HepG2 (cell line): ENCODE measurements around the gene PTGDS. TPM values are rescaled to one million over a fixed set of nuclear protein-coding genes. Genes with fewer than 3 reads are reported as not detected.

Experiments used
- CHCHD3 ChIP-seq: sonication (generic); formaldehyde crosslinking; IDR thresholded peaks from 2 replicates; pipeline ENCODE4 v1.8.0; 2022; ENCODE audit warnings: mild to moderate bottlenecking, missing genetic modification reagents, moderate library complexity
- KLF15 ChIP-seq: sonication (generic); formaldehyde crosslinking; IDR thresholded peaks from 2 replicates; pipeline ENCODE4 v1.8.1; 2023; ENCODE audit warnings: borderline replicate concordance, mild to moderate bottlenecking, inconsistent platforms, missing genetic modification reagents, mixed read lengths
- MEF2D ChIP-seq: sonication (generic); formaldehyde crosslinking; IDR thresholded peaks from 2 replicates; pipeline ENCODE4 v1.5.1; 2020; ENCODE audit warnings: mild to moderate bottlenecking, missing genetic modification reagents
- MXD4 ChIP-seq: IDR thresholded peaks from 2 replicates; pipeline ENCODE4 v1.6.1; 2016; ENCODE audit warnings: mild to moderate bottlenecking, missing biosample characterization, missing genetic modification reagents
- RNF2 ChIP-seq: fragments of 450-650 bp; conservative IDR thresholded peaks from 2 replicates; pipeline ENCODE4 v1.6.1; 2016; ENCODE audit warnings: low read depth
- SALL1 ChIP-seq: sonication (generic); formaldehyde crosslinking; IDR thresholded peaks from 2 replicates; pipeline ENCODE4 v1.8.0; 2022; ENCODE audit warnings: mild to moderate bottlenecking, missing genetic modification reagents
- SNAPC4 ChIP-seq: sonication (generic); formaldehyde crosslinking; IDR thresholded peaks from 2 replicates; pipeline ENCODE4 v1.4.0; 2020; ENCODE audit warnings: mild to moderate bottlenecking, missing genetic modification reagents
- STAG1 ChIP-seq: sonication (generic); formaldehyde crosslinking; IDR thresholded peaks from 2 replicates; pipeline ENCODE4 v1.4.0; 2020; ENCODE audit warnings: missing genetic modification reagents
- ZNF282 ChIP-seq: fragments of 450-650 bp; IDR thresholded peaks from 2 replicates; pipeline ENCODE4 v1.6.1; 2018; ENCODE audit not compliant: partially characterized antibody
- ZNF430 ChIP-seq: sonication (generic); formaldehyde crosslinking; IDR thresholded peaks from 2 replicates; pipeline ENCODE4 v1.9.0; 2021; ENCODE audit warnings: mild to moderate bottlenecking, missing genetic modification reagents
- ZSCAN31 ChIP-seq: sonication (generic); formaldehyde crosslinking; IDR thresholded peaks from 2 replicates; pipeline ENCODE4 v1.5.0; 2020; ENCODE audit warnings: low read depth, mild to moderate bottlenecking, missing genetic modification reagents
- polyA plus RNA-seq, 8 experiments: library from polyadenylated mRNA; depleted of rRNA in 3 of 8; stranded (reverse) in 7 of 8; unstranded in 1 of 8; fragments of >200 nt; fragmentation: Illumina TruSeq in 4 of 8; extraction: Trizol in 4 of 8; gene quantifications; 2 replicates each; pipeline versions ENCODE4 v1.2.1 to v1.2.3, GENCODE V29; 2011 to 2016; ENCODE audit warnings: low read depth in 4 of 8, missing spikeins in 1 of 8, mixed read lengths in 1 of 8; ENCODE audit not compliant: insufficient read depth in 1 of 8
- total RNA-seq, 5 experiments: library from RNA; depleted of rRNA; stranded (reverse); fragments of >200 nt; fragmentation: Illumina TruSeq; extraction: Trizol; gene quantifications; 2 replicates each; pipeline ENCODE4 v1.2.3, GENCODE V29; 2016; ENCODE audit warnings: low read depth in 1 of 5
- TF ChIP-seq, protein P1 (sequence below): sonication (generic); formaldehyde crosslinking; conservative IDR thresholded peaks from 2 replicates; pipeline ENCODE4 v1.4.0; 2020; ENCODE audit warnings: missing genetic modification reagents
- TF ChIP-seq, protein P2 (sequence below): sonication (generic); formaldehyde crosslinking; IDR thresholded peaks from 2 replicates; pipeline ENCODE4 v1.5.0; 2020; ENCODE audit warnings: missing genetic modification reagents, mild to moderate bottlenecking, borderline replicate concordance
- TF ChIP-seq, protein P3 (sequence below): sonication (generic); formaldehyde crosslinking; IDR thresholded peaks from 2 replicates; pipeline ENCODE4 v1.5.1; 2020; ENCODE audit warnings: missing genetic modification reagents, mild to moderate bottlenecking, borderline replicate concordance
- TF ChIP-seq, protein P4 (sequence below): sonication (generic); formaldehyde crosslinking; IDR thresholded peaks from 2 replicates; pipeline ENCODE4 v1.5.1; 2020; ENCODE audit warnings: mild to moderate bottlenecking, missing genetic modification reagents

Gene PTGDS
- total and polyA plus RNA-seq, 2 of the 13 experiments (the other 11 are each of a cell fraction or from before 2014, with no cell fraction given) = 0.33 to 0.50 TPM

GRCh38 chr9:136996361-136997292, 19.3 kb downstream of the PTGDS start, which contains the start of gene CLIC3 (continued):
- TF ChIP-seq ZNF430 (CRISPR knock-in tag) = peak; percentile 54; the same call in 1 of the 2 replicates
- TF ChIP-seq, protein P1, sequence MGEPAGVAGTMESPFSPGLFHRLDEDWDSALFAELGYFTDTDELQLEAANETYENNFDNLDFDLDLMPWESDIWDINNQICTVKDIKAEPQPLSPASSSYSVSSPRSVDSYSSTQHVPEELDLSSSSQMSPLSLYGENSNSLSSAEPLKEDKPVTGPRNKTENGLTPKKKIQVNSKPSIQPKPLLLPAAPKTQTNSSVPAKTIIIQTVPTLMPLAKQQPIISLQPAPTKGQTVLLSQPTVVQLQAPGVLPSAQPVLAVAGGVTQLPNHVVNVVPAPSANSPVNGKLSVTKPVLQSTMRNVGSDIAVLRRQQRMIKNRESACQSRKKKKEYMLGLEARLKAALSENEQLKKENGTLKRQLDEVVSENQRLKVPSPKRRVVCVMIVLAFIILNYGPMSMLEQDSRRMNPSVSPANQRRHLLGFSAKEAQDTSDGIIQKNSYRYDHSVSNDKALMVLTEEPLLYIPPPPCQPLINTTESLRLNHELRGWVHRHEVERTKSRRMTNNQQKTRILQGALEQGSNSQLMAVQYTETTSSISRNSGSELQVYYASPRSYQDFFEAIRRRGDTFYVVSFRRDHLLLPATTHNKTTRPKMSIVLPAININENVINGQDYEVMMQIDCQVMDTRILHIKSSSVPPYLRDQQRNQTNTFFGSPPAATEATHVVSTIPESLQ (CRISPR knock-in tag) = no peak
- no peak for TF ChIP-seq RNF2
- no peak for TF ChIP-seq SNAPC4
- no peak for TF ChIP-seq CHCHD3 (CRISPR knock-in tag)
- TF ChIP-seq ZNF282 = no peak
- peak; percentile 30; the same call in 1 of the 2 replicates for TF ChIP-seq SALL1 (CRISPR knock-in tag)
- TF ChIP-seq KLF15 (CRISPR knock-in tag) = no peak
- TF ChIP-seq ZSCAN31 (CRISPR knock-in tag) = no peak
- TF ChIP-seq STAG1 (CRISPR knock-in tag) = no peak
- TF ChIP-seq, protein P2, sequence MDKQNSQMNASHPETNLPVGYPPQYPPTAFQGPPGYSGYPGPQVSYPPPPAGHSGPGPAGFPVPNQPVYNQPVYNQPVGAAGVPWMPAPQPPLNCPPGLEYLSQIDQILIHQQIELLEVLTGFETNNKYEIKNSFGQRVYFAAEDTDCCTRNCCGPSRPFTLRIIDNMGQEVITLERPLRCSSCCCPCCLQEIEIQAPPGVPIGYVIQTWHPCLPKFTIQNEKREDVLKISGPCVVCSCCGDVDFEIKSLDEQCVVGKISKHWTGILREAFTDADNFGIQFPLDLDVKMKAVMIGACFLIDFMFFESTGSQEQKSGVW (CRISPR knock-in tag) = no peak
- TF ChIP-seq, protein P3, sequence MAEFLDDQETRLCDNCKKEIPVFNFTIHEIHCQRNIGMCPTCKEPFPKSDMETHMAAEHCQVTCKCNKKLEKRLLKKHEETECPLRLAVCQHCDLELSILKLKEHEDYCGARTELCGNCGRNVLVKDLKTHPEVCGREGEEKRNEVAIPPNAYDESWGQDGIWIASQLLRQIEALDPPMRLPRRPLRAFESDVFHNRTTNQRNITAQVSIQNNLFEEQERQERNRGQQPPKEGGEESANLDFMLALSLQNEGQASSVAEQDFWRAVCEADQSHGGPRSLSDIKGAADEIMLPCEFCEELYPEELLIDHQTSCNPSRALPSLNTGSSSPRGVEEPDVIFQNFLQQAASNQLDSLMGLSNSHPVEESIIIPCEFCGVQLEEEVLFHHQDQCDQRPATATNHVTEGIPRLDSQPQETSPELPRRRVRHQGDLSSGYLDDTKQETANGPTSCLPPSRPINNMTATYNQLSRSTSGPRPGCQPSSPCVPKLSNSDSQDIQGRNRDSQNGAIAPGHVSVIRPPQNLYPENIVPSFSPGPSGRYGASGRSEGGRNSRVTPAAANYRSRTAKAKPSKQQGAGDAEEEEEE (CRISPR knock-in tag) = no peak
- 0 out of 2 replicates have a peak, but pooled peaks have one; percentile 47 for TF ChIP-seq MEF2D (CRISPR knock-in tag)
- TF ChIP-seq, protein P4, sequence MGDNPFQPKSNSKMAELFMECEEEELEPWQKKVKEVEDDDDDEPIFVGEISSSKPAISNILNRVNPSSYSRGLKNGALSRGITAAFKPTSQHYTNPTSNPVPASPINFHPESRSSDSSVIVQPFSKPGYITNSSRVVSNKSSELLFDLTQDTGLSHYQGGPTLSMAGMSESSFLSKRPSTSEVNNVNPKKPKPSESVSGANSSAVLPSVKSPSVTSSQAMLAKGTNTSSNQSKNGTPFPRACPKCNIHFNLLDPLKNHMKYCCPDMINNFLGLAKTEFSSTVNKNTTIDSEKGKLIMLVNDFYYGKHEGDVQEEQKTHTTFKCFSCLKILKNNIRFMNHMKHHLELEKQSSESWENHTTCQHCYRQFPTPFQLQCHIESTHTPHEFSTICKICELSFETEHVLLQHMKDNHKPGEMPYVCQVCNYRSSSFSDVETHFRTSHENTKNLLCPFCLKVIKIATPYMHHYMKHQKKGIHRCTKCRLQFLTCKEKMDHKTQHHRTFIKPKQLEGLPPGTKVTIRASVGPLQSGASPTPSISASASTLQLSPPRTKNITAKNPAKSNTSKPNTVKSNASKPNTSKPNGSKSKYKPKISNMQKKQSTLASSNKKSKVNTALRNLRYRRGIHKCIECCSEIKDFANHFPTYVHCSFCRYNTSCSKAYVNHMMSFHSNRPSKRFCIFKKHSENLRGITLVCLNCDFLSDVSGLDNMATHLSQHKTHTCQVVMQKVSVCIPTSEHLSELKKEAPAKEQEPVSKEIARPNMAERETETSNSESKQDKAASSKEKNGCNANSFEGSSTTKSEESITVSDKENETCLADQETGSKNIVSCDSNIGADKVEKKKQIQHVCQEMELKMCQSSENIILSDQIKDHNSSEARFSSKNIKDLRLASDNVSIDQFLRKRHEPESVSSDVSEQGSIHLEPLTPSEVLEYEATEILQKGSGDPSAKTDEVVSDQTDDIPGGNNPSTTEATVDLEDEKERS (CRISPR knock-in tag) = 0 out of 2 replicates have a peak, but pooled peaks have one; percentile 23
- TF ChIP-seq MXD4 = no peak
